HL-60/S4 (cell line): Measurements from ENCODE around the gene SUCLA2.
"Not testable (repeated sequence)": the region's sequence is repeated elsewhere in the genome, so short reads cannot be mapped to it uniquely, and the experiment has no call there.

Experiments
- in situ Hi-C: fragments of 300-500 bp; cut with MboI; formaldehyde crosslinking; loops from 2 replicates; pipeline ENCODE4 v1.14.3; 2022; ENCODE audit warnings: low sequenced_read_pairs

SUCLA2 gene

DNA sequence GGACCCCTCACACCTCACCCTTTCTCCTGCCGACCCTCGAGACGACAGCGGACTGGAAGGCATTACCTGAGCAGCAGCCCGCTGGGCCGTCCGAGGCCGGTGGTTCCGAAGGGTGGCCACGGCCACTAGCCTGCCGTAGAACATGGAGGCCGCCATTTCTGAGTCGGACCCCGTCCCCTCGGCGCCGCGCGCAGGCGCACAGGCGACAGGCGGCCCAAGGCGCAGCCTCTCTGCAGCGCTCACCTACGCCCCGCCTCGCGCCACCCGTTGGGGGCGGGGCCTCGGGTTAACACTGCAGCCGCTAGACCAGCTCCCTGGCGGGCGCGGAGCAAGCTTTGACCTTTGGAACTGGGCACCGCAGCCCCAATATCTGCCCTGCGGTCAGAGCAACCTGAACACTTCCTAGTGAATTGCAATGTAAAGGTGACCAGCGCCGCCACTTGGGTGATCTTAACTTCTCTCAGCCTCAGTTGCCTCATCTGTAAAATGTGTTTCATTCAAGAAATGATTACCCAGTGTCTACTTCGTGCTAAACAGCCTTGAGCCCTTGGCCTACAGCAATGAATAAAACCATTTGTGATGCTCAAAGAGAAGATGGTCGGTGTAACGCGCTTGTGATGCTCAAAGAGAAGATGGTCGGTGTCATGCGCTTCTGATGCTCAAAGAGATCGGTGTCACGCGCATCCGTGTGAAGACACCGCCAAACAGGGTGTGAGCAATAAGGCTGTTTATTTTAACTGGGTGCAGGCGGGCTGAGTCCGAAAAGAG, at the start of gene SUCLA2:
TSS of gene SUCLA2 (minus strand) at position 160 of the 768 bp plus-strand sequence. CDS start at position 156, 4 bp downstream.
- in situ Hi-C loops: no loop called here

DNA sequence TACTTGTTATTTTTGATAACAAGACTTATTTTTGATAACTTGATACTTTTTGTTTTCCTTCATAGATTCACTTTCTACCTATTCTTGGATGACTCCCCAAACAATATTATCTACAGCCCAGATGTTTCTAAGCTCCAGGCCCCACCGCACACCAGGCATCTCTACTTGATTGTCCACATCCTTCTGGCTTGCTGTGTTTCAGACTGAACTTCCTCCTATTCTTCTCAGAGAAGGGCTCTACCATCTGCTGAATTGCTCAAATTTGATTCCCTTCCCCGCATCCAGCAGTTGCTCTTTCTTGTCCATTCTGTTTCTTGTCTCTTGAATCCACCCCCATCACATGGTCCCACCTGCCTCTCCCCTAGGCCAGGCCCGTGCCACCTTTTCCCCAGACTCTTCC, 49.5 kb upstream of the SUCLA2 start:
- in situ Hi-C loops: no loop called here

DNA sequence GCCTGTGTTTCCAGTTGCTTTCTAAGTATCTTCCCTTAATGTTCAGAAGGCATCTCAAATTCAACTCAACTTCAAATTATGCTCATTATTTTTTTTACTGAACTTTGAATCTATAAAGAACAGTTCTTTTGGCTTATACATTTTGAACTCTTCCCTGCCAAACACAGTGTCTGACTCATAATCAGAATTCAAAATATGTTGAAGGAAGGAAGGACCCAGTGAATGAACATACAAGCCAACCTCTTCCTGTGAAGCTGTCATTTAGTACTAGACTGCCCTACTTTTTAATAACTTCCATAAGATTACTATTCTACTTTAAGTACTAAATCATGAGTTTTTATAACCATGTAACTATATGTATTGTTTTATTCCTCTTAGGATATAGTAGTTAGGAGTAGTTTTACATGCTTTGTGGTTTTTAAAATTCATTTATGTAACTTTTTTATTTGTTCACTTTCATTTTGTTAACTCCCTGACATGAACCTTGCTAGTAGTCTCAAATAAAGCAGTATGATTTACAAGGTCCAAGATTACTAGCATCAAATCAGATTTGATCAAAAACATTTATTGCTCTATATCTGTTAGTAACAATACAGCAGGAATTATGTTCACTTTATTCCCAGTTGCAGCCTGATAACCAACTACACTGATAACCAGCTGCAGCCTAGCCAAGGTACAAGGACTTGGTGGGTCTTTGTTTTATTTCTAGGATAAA, 42.9 kb upstream of the SUCLA2 start:
- in situ Hi-C loops: no loop called here

DNA sequence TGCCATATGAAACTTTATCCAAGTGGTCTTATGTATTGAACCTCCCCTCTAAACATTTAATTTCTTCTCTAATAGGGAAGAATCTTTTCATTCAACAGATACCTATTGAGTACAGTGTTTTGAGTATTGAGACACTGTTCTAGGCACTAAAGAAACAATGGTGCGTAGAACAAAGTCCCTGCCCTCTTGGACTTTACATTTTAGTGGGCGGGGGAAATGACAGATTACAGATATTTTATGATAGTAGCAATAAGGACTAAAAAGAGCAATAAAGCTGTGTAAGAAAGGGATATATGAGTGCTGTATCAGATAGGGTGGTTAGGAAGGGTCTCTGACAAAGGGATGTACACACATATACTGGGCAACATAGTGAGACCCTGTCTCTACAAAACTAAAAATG, 41.8 kb upstream of the SUCLA2 start:
- in situ Hi-C loops: no loop called here

DNA sequence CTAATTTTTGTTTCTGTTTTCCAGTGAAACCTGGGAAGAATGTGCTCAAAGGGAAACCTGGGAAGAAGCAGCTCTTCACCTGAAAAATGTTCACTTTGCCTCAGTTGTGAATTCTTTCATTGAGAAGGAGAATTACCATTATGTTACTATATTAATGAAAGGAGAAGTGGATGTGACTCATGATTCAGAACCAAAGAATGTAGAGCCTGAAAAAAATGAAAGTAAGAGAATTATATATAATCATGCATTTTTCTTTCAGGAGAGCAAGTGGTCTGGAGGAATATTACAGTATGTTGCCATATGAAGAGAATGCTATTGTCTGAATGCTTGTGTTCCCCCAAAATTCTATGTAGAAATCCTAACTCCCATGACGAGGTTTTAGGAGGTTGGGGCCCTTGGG, 39.8 kb upstream of the SUCLA2 start:
- in situ Hi-C loops: no loop called here

DNA sequence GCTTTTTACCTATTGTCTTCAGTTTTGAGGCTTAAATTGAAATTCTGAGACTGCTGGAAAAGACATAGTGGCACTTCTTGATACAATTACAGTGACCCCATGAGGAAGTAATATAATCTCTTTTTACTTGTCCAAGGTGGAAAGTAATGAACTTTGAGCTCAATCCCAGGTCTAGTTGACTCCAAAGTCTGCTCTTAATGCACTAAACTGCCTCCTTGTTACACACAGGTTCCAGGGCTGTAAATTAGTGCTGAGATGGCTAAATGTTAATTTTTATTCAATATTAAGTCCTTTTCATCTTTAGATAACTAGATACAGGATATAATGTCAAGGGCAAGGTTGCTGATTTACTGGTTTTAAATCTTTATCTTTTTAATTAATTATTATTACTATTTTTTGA, 39.0 kb upstream of the SUCLA2 start:
- in situ Hi-C loops: no loop called here

DNA sequence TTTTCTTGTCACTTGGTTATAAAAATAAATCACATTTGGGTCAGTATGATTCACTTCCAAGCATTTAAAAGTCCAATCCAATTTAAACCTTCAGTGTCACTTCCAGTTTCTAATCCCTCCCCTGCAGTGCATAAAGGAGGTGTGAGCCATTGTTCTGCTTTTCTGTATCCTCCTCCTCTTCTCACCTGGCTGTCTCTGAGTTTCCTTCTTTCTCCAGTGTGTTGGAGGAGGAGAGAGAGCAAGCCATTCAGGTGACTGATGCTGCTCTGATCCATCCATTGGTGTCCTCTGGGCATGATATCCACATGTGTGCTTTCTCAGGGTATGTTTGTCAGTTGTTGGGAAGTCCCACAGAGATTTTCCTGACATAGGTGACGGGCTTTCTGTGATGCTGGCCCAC, 37.7 kb upstream of the SUCLA2 start:
- in situ Hi-C loops: no loop called here

DNA sequence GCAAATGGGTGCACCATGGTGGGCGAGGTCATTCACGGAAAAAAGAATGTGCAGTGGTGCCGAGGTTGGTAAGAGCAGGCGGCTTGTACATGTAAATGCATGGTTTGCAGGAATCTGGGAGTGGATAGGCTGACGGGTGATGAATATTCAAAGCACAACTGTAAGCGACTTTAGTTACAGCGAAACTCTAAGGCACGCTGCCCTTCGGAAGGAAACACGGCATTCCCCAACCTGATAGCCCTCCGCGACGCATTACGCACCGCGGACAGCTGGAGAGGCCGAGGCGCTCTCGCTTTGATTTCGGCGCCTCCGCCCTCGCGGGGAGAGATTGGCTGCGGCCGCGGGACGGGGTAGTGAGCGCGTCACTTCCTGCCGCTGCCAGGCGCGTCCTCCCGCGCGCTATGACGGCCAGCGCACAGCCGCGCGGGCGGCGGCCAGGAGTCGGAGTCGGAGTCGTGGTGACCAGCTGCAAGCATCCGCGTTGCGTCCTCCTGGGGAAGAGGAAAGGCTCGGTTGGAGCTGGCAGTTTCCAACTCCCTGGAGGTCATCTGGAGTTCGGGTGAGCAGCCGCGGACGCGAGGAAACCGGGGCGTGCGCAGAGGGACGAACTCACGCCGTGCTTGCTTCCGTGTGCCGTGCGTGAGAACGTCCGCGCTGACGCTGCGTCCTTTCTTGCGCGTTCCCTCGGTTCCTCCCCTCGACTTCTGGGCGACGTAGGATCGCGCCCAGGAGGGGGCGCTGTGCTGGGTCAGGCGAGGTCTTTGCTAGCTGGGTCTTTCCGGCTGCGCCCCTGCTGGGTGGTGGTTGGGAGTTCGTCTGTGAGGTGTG, 36.5 kb upstream of the SUCLA2 start, which contains the start of gene NUDT15:
TSS of gene NUDT15 (plus strand) at position 381 of the 828 bp plus-strand sequence. CDS start at position 402, 21 bp downstream.
- in situ Hi-C loops: no loop called here

DNA sequence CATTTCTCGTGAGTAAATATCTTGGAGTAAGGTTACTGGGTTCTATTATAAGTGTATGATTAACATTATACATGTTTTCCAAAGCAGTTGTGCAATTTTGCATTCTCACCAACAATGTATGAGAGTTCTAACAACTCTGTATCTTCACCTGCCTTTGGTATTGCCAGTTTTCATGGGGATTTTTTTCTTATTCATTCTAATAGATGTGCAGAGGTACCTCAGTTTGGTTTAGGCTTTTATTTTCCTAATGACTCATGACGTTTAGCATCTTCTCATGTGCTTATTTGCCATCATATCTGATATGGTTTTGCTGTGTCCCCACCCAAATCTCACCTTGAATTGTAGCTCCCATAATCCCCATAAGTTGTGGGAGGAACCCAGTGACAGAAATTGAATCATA, 28.8 kb upstream of the SUCLA2 start:
- in situ Hi-C loops: no loop called here

DNA sequence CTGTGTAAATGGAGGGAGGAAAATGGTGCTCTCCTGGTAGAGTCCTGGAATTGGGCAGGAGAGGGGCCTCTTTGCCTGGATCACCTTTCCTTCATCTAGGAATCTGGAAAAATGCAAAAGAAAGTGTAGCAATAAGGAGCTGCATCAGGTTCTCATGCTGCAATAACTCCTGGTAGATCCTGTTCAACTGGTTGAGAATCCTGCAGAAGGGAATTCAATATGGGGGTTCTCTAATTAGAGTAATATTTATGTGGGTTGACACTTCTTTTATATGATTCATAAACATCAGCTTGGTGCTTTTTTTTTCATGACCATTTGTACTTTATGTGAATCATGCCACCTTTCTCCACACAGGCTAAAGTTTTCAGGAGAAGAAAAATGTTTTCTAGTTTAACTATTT, 27.0 kb upstream of the SUCLA2 start:
- in situ Hi-C loops: no loop called here

DNA sequence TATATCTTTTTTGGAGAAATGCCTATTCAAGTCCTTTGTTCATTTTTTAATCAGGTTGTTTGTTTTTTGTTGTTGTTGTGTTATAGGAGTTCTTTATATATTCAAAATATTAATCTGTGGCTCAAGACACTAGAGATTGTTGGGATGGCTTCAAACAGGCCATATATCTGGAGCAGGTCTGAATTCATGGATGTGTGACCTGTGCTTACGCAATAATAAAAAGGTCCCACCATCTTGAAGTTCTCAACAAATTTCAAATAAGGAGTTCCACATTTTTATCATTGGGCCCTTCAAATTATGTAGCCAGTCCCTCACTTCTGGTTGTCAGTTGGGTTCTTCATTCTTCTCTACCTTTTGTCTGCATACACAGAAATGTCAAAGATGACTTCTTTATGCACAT, 18.7 kb upstream of the SUCLA2 start:
- in situ Hi-C loops: no loop called here

DNA sequence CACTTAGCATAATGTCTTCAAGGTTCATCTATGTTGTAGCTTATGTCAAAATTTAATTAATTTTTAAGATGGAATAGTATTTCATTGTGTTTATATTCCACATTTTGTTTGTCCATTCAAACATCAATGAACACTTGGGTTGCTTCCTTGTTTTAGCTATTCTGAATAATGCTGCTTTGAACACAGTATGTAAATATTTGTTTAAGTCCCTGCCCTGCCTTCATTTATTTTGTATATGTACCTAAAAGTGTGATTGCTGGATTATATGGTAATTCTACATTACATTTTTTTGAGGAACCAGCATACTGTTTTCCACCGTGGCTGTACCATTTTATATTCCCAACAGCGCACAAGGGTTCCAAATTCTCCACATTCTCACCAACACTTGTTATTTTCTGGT, 17.6 kb upstream of the SUCLA2 start:
- in situ Hi-C loops: no loop called here

DNA sequence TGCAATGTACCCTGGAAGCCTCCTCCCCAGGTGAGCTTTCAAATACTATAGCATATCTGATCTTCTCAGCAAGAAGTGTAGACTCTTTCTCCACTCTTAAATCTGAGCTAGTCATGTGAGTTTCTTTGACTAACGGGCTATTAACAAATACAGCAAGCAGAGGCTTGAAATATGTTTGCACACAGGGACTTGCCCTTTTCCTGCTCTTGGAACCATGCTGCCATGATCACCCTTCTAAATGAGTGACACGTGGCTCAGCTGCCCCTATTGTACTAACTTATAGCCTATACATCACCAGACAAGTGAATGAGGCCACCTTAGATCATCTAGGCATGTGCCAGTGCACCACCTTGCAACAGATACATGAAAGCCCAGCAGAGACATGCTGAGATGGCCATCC, 13.3 kb upstream of the SUCLA2 start:
- in situ Hi-C loops: no loop called here

DNA sequence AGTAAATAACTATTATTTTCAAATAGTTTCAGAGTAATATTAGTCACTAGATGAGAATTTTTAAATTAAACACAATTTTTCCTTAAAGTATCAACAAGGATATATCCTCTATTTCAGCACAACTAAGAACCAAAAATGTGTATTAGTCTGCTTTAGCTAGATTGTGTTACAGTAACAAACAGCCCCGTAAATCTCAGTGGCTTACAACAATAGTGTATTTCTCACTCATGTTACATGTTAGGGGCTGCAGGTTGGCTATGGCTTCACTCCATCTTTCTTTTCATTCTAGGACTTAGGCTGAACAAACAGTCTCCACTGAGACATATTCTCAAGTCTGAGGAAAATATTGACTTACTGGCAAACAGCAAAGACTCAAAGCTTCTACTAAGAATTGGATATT, 11.6 kb upstream of the SUCLA2 start:
- in situ Hi-C loops: no loop called here

DNA sequence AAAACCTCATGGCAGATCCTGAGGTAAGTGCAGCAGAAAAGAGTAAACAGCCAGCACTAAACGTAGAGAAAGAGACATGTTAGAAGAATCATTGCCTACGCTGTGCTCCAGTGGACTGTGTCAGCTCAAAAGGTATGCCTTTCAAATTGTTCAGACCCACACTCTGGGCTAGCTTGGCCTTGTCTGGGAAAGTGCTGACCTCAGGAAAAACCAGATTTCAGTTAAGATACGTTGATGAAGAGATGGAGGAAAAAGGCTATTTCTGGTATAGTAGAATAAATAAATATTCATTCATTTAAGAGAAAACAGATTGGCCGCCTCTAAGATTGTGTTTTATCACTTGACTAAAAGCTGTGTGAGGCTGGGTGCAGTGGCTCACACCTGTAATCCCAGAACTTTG, 9.6 kb upstream of the SUCLA2 start:
- in situ Hi-C loops: no loop called here

DNA sequence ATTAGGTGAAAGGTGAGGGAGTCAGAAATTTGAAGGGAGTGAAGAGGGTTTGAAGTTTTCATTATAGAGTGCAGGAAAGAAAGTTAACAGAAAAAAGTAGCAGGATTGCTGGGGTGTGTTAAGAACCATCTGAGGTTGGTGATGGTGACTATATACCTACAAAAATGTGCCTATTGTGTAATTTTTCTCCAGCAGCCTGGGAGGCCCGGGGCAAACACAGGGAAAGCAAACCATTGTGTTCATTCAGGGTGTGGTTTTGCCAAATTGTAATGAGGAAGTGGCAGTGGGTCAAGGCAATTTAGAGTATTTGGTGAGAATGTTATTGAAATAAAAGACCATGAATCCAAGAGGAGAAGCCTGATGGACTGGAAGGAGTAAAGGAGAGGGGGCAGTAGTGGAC, 8.2 kb upstream of the SUCLA2 start:
- in situ Hi-C loops: no loop called here

DNA sequence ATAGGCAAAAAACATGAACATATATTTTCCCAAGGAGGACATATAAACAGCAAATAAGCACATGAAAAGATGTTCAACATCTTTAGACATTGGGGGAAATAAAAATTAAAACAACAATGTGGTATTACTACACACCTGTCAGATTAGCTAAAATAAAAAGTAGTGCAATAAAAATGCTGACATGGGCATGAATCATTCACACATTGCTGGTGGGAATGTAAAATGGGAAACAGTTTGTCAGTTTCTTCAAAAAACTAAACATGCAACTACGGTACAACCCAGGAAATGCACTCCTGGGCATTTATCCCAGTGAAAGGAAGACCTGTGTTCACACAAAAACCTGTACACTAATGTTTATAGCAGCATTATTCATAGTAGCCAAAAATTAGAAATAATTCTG, 5.3 kb upstream of the SUCLA2 start:
- in situ Hi-C loops: no loop called here

DNA sequence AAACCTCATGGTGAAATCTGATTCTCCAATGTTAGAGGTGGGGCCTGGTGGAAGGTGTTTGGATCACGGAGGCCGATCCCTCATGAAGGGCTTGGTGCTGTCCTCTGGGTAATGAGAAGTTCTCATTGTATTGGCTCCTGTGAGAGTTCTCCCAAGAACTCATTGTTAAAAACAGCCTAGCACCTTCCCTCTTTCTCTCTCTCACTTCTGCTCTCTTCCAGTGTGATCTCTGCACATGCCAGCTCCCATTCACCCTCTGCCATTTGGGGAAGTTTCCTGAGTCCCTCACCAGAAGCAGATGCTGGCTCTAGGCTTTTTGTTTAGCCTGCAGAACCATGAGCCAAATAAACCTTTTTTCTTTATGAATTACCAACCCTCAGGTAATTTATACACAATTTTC, 3.1 kb upstream of the SUCLA2 start:
- in situ Hi-C loops: no loop called here

DNA sequence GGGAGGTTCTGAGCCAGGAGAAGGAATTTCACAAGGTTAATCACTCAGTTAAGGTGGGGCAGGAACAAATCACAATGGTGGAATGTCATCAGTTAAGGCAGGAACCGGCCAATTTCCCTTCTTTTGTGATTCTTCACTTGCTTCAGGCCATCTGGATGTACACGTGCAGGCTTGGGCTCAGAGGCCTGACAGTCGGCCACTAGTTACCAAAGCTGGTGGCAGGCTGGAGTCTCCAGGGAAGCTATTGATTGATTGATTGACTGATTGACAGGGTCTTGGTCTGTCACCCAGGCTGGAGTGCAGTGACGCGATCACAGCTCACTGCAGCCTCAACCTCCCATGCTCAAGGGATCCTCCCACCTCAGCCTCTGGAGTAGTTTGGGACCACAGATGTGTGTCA, 926 bp upstream of the SUCLA2 start:
- in situ Hi-C loops: not testable (repeated sequence)

DNA sequence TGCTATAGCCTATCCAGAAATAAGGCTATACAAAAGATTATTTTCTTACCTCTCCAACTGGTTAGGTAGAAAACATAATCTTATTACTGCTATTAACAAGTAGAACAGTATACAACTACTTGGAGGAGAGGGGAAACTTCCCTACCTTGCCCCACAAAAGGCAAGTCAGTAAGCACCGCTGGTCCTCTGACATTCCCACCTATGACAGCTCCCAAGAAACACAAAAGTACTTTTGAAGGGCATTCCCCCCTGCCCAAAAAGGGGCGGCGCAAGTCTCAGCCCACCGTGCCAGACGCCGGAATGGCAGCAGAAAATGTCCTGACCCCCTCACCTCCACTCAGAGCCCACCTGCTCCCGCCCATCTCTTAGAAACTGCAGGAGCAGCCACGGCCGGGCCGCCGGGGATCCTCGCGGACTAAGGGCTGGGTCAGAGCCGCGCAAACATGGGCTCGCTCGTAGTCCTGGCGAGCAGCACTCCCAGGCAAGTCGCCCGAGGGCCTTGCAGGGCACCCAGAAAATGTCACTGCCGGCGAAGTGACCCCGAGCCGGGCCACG, 437 bp downstream of the SUCLA2 start:
- in situ Hi-C loops: no loop called here

DNA sequence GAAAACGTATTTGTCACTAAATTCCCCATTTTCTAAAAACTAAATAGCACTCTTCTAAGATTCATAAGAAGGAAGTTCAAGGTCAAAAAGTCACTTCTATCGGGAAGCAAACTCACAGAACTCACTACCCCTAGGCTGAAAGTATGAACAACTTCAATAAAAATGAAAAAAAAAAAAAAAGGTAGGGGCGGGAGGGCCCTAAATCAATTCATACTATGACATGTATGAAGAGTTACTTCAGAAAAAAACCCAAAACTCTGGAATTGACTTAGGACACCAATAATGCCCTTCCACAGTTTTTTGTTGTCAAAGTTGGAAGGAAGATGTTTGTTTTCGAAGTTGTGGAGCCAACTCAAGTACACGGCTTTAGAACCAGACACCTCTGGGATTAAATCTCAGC, 1.1 kb downstream of the SUCLA2 start:
- in situ Hi-C loops: loop anchor here (25.0 kb wide), 1 partner anchor 113 kb away; no protein-coding TSS in a partner anchor
